IPS-NIHi7 (cell line): ENCODE results near the gene PAK1.
A peak's percentile ranks its signal among the peaks of the same experiment; 100 is the strongest.

Source experiments
- DNase-seq: peaks from one replicate; pipeline ENCODE4 v3.0.0; 2012; ENCODE audit warnings: mixed read lengths; ENCODE audit errors: extremely low spot score

The PAK1 gene

DNA sequence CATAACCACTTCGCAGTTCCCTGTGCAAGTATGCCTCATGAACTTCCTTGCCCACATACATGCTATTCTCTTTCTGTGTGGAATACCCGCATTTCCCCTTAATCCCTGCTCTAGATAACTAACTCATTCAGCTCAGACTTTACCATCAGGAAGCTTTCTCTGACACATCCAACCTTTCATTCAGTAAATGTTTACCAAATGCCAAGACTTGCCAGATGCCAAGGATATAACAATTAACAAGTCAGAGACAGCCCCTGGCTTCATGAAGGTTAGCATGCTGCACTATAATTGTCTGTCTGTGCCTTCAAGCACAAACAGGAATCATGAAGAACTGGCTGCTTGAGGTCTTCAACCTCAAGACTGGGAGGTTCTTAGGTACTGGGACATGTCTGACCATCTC, 101.2 kb downstream of the PAK1 start:
- no peak for DNase-seq

GRCh38 chr11:77371646-77372045, 102.2 kb downstream of the PAK1 start:
- no peak for DNase-seq

DNA sequence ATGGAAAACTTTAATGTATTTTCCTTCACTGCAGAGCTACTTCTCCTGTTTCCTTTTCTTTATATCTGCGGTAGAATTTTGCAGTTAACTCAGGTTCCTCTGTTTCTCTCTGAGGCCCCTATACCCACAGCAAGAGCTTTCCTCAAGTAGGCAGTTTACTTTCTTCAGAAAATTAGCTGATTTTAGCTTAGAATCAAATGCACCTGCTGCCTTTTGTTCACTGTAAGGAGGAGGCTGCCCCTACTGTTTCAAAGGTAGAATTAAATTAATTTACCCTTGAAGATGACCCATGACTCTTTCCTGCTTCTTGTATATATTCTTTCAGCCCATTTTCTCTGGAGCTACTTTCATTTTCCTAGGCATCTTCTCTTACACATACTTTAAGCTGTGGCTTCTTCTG, 103.7 kb downstream of the PAK1 start:
- no peak for DNase-seq

- peak; percentile 33 for DNase-seq
Measured at GRCh38 chr11:77361184-77361583, 112.7 kb downstream of the PAK1 start.

- DNase-seq: no peak
Measured at GRCh38 chr11:77359481-77359880, 114.4 kb downstream of the PAK1 start.

DNA sequence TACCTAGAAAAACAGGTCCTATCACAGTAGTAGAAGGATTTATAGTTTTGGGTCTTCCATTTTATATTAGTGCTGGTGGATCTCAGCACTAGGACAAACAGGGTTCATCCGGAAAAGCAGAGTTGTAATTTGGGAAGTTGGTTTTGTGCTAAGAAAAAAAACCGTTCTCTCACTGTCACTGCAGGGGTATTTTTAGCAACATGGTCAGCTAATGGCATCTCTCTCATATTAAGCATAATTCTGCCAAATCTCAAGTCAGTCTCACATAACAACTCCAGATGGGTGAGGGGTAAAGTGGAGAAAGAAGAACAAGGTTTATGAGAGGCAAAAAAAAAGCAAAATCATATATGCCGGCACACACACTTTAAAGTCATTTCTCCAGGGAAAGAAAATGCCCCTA, 120.8 kb downstream of the PAK1 start:
- DNase-seq: no peak

- no peak for DNase-seq
Measured at GRCh38 chr11:77351281-77351886, 122.5 kb downstream of the PAK1 start.

- no peak for DNase-seq
Measured at GRCh38 chr11:77347948-77348347, 125.9 kb downstream of the PAK1 start.

- no peak for DNase-seq
Measured at GRCh38 chr11:77346906-77347603, 126.8 kb downstream of the PAK1 start.

DNA sequence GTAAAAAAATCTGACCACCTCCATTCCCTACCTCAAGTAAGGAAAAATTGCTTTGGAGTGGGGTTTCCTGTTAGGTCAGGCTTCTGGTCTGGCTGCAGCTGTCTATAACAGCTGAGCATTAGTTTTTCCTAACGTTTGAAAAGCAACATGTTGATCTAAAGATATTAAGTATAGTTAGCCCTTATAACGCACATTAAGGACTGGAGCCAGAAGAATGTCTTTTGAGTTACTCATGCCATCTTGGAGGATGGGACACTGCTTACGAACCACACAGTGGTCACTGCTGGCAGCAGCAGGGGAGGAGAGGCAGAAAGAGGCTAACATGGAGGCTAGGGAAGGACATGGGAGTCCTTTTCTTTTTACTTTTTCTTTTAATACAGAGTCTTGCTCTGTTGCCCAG, 128.3 kb downstream of the PAK1 start:
- no peak for DNase-seq

GRCh38 chr11:77340501-77340900, 133.4 kb downstream of the PAK1 start:
- no peak for DNase-seq

GRCh38 chr11:77332259-77332658, 141.6 kb downstream of the PAK1 start:
- no peak for DNase-seq

DNA sequence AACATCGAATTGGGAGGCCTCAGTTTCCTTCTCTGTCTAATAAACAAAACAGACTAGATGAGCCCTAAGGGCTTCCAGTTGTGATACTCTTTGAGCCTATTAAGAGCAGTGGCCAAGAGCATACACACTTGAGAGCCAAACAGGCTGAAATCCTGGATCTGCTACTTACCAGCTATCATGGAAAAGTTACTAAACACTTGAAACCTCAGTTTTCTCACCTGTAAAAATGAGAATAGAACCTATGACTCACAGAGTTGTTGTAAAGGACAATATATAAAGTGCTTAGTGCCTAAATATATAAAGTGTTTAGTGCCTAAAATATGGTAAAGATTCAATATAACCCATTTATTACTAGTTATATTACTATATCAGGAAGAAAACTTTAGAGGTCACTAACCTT, 148.7 kb downstream of the PAK1 start:
- DNase-seq: no peak

GRCh38 chr11:77324508-77324907, 149.4 kb downstream of the PAK1 start:
- no peak for DNase-seq

- DNase-seq: no peak
Measured at GRCh38 chr11:77322926-77323590, 150.8 kb downstream of the PAK1 start.

DNA sequence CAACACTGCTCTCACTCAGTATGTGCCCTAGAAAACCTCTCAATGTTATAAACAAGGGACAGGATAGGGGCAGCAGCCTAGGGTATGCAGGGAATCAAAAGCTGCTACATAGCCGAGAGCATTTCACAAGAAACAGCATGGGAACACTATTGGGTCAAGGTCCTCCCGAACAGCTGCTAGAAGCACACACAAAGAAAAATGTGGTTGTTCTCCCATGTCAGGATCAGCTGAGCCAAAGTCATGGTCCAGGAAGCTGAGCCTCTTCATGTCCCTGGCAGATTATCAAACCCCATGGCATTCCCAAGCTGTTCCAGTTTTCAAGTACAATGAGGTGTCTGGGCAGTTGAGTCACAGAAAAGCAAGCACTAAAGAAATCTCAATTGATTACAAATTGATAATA, 151.4 kb downstream of the PAK1 start:
- DNase-seq: no peak

GRCh38 chr11:77320351-77320750, 153.5 kb downstream of the PAK1 start:
- DNase-seq: no peak

GRCh38 chr11:77318600-77318999, 155.3 kb downstream of the PAK1 start:
- DNase-seq: no peak

DNA sequence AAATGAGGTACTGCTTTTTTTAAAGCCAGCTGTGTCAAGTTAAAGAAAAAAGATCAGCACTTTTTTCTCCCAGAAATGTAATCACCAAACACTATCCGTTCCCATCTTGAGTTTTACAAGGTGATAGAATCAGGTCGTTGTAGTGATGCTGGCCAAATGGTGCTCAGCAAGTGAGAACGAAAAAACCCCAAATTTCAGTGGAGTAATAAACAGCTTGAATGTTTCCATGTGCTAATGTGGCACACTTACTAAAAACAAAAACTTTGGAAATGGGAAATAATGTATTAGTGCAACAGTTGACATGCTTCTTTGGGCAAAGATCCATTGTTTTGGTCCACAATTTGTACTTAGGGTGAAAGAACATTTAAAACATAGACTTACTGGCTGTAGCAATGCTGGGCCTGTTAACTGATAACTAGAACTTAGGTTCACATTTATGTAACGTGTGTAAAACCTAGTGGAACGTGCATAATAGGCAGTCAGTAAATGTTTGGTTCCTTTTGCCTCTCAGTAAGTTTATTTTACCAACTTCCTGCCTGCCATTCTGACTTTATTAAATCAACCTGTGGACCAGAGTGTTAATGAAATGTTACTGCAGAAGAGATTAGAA, 157.1 kb downstream of the PAK1 start:
- DNase-seq: no peak

DNA sequence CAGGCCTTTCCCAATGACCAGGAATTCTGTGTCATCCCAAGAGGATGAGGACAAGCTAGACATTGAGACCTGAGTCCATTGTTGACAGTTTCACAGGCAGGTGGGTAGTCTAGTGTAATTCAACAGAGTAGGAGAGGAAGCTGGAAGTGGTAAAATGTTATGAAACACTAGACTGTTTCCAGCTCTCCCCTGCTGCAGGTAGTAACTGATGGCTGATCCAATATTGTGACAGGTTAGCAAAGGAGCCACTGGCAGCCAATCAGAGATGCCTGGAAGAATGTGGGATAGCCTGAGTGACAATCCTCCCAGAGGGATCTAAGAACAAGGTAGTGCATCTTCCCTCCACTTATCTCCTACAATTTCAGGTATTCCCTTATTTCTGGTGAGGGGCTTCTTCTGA, 161.8 kb downstream of the PAK1 start:
- DNase-seq: no peak

- DNase-seq: no peak
Measured at GRCh38 chr11:77311701-77312100, 162.2 kb downstream of the PAK1 start.

DNA sequence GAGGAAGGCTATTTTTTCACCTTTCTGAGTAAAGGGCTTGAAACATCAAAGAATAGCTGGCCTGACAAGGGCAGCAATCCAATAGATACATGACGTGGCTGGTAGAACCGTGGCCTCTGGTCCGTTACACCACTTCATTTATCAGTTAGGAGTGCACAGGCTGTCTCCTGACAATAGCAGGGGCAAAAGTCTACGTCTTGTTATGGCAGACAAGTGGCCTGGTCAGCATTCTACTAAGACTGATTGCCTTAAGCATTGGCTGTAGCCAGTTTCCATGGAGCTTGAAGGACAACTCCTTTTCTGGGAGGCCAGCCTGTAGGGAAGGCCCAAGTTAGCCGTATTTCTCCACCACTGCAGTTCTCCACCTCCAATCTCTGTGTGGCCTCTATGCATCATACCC, 163.2 kb downstream of the PAK1 start:
- no peak for DNase-seq
